ENCODE results near the gene SERGEF.
"Not testable (repeated sequence)": the region's sequence is repeated elsewhere in the genome, so short reads cannot be mapped to it uniquely, and the experiment has no call there.

SERGEF gene

GRCh38 chr11:17907046-17907445, 105.8 kb downstream of the SERGEF start:
- TF ChIP-seq CTCF (IDR thresholded peaks at IDR 0.05; ENCODE audit: low read depth, low read length), result no peak
- no peak overlapping the region for H3K4me3 ChIP-seq (ENCODE audit: low read depth, low read length)

GRCh38 chr11:17906436-17906835, 106.4 kb downstream of the SERGEF start:
- TF ChIP-seq CTCF (IDR thresholded peaks at IDR 0.05; ENCODE audit: low read depth, low read length), result no peak
- H3K4me3 ChIP-seq (ENCODE audit: low read depth, low read length), result no peak overlapping the region

GRCh38 chr11:17905477-17905876, 107.4 kb downstream of the SERGEF start:
- H3K4me3 ChIP-seq (ENCODE audit: low read depth, low read length), result no peak overlapping the region
- no peak for TF ChIP-seq CTCF (IDR thresholded peaks at IDR 0.05; ENCODE audit: low read depth, low read length)

- H3K4me3 ChIP-seq (ENCODE audit: low read depth, low read length), result no peak overlapping the region
- TF ChIP-seq CTCF (IDR thresholded peaks at IDR 0.05; ENCODE audit: low read depth, low read length), result no peak
These were observed 111.4 kb downstream of the SERGEF start for GRCh38 chr11:17901481-17901880.

GRCh38 chr11:17898782-17899181, 114.1 kb downstream of the SERGEF start:
- no peak overlapping the region for H3K4me3 ChIP-seq (ENCODE audit: low read depth, low read length)
- no peak for TF ChIP-seq CTCF (IDR thresholded peaks at IDR 0.05; ENCODE audit: low read depth, low read length)

GRCh38 chr11:17898071-17898470, 114.8 kb downstream of the SERGEF start:
- no peak for TF ChIP-seq CTCF (IDR thresholded peaks at IDR 0.05; ENCODE audit: low read depth, low read length)
- H3K4me3 ChIP-seq (ENCODE audit: low read depth, low read length), result no peak overlapping the region

- H3K4me3 ChIP-seq (ENCODE audit: low read depth, low read length), result no peak overlapping the region
- TF ChIP-seq CTCF (IDR thresholded peaks at IDR 0.05; ENCODE audit: low read depth, low read length), result no peak
These were observed 115.4 kb downstream of the SERGEF start for GRCh38 chr11:17897495-17897894.

GRCh38 chr11:17896496-17897151, 116.2 kb downstream of the SERGEF start:
- H3K4me3 ChIP-seq (ENCODE audit: low read depth, low read length), result not testable (repeated sequence)

Data from WI38 (cell line).